AG20443 (cell line): ENCODE data around the gene ARMCX5.
A peak's percentile ranks its signal among the peaks of the same experiment; 100 is the strongest.

Source experiments
- DNase-seq: peaks from one replicate; pipeline ENCODE4 v3.0.0; 2012; ENCODE audit warnings: low spot score, mixed read lengths

The ARMCX5 gene

GRCh38 chrX:102599084-102599950, at the start of gene ARMCX5:
Gene ARMCX5 (plus strand): TSS chrX:102599515. CDS start chrX:102602142, 2,627 bp downstream.
- DNase-seq, result peak; percentile 72

- DNase-seq, result no peak
These were observed 40.7 kb upstream of the ARMCX5 start for GRCh38 chrX:102558607-102559006.

GRCh38 chrX:102560423-102561068, 38.8 kb upstream of the ARMCX5 start:
- DNase-seq, result no peak

- DNase-seq, result no peak
These were observed 18.4 kb upstream of the ARMCX5 start for GRCh38 chrX:102580891-102581290.

GRCh38 chrX:102593367-102593766, 5.9 kb upstream of the ARMCX5 start:
- DNase-seq, result no peak

GRCh38 chrX:102599951-102600579, 750 bp downstream of the ARMCX5 start:
- peak; percentile 11 for DNase-seq

GRCh38 chrX:102604327-102604726, 5.0 kb downstream of the ARMCX5 start:
- DNase-seq, result no peak

GRCh38 chrX:102606115-102606514, 6.8 kb downstream of the ARMCX5 start:
- no peak for DNase-seq

DNA sequence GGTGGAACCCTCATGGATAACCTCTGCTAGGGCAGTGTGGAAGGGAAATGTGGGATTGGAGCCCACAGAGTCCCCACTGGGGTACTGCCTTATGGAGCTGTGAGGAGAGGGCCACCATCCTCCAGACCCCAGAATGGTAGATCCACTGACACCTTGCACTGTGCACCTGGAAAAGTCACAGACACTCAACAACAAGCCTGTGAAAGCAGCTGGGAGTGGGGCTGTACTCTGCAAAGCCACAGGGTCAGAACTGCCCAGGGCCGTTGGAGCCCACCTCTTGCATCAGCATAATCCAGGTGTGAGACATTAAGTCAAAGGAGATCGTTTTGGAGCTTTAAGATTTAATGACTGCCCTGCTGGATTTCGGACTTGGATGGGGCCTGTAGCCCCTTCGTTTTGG, 11.6 kb downstream of the ARMCX5 start:
- DNase-seq, result no peak

DNA sequence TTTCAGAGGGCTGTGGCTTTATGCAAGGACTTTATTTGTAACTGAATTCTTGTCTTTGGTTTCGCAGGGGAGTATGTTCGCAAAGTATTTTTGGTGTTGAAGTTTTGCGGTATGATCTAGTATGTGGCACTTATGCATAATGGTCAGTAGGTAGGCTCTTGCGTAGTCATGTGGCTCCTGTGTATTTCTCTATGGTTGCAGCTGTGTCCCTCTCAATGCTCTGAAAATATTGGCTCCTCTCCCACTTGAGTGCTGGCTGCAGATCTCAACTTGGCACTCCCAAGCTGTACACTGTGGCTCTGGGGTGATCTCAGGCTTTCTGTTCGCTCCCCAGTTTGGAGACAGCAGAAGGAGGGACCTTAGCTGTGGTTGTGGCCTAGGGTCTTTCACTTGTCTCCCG, 24.8 kb downstream of the ARMCX5 start:
- DNase-seq, result no peak

- no peak for DNase-seq
These were observed 28.3 kb downstream of the ARMCX5 start for GRCh38 chrX:102627640-102628039.

GRCh38 chrX:102637561-102637960, 38.2 kb downstream of the ARMCX5 start:
- DNase-seq, result no peak

GRCh38 chrX:102650903-102651241, 51.6 kb downstream of the ARMCX5 start:
- peak; percentile 8 for DNase-seq

DNA sequence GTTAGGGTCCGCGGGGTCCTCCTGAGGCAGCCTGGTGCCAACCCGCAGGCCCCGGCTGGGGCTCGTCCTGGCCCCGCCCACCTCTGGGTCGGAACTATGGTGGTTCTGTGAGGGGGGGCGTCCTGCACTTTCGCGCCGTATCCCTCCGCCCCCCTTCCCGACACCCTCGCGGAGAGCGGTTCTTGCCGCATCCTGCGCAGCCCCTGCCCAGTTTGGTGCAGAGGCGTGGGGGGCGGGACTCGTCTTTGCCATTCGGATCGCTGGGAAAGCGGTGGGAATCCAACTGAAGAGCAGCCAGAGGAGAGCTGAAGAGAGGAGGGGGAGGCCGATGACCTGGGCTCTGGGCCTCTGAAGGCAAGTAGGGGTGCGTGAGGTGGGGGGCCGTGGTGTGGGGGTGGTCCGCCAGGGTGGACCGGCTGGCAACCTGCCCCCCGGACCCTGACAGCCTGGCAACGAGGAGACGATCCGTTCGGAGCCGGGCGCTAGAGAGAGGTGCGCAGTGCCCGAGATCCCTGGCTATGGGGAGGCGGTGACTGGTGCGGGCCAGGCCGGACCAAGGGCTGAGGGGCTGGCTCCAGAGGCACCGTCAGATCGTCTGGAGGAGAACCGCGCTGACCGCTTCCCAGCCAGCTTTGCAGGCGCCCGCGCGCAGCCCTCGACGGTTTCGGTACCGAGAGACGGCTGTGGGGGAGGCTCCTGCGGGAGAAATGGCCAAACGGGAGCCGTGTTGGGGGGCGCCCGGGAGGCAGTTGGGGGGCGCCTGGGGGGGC, 52.1 kb downstream of the ARMCX5 start, which contains the start of gene GPRASP1:
Gene GPRASP1 (plus strand): TSS at position 242 of the 770 bp plus-strand sequence. CDS start 2,431 bp downstream, outside the sequence.
- DNase-seq, result peak; percentile 34

DNA sequence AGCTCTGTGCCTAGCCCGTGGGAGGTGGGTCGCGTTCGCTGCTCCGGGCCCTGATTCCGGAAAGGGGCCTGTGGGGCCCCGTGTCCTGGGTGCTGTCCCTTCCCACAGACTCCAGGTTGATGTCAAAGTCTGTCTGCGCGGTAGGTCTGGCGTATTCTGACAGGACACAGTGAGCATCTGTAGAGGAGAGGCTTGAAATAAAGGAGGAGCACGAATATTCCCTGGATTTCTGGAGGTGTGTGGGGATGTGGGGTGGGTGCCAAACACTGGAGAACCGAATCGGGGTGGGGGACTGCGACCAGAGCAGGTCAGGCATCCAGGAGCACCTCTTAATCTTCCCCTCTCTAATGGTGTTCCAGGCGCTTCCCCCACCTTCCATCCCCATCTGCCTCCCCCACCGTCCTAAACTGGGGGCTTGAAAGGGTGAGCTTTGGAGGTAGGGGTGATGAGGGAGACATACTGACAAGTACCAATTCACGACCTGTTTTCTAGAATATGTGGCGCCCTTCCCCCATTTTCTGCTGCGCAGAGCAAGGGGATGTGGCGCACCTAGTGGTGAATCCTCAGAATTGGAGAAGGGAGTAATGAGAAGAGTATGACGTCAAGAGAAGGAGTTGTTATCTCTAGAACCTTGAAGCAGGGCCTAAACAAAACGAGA, 52.8 kb downstream of the ARMCX5 start:
- peak; percentile 26 for DNase-seq
